Globus pallidus (tissue), 1 donor: ENCODE data around the gene GSTA4.
"Not testable (repeated sequence)": the region's sequence is repeated elsewhere in the genome, so short reads cannot be mapped to it uniquely, and the experiment has no call there.

ENCODE experiments used
- DNase-seq: peaks from one replicate; pipeline ENCODE4 v3.0.0-alpha.2; 2015; ENCODE audit warnings: low spot score

GSTA4 gene

DNA sequence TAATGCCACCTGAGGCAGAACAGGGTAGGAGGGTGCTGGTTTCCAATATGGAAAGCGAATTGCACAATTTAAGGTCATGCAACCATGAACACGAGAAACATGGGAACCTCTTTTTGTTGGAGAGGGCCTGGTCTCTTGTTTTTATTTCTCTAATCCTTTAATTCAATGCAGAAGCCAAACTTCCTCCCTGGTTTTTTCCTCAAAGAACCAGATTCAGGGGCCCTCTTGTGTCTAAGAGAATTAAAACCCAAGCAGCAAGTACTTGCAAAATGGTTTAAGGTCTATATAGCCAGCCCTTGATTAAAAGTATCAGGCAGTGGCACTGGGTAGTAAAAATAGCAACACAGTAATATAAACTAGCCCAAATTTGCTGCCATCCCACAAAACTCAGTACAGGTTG is 19.5 kb downstream of the GSTA4 start:
- DNase-seq, result no peak

- DNase-seq, result no peak
These were observed 22.1 kb downstream of the GSTA4 start for GRCh38 chr6:52972989-52973388.

DNA sequence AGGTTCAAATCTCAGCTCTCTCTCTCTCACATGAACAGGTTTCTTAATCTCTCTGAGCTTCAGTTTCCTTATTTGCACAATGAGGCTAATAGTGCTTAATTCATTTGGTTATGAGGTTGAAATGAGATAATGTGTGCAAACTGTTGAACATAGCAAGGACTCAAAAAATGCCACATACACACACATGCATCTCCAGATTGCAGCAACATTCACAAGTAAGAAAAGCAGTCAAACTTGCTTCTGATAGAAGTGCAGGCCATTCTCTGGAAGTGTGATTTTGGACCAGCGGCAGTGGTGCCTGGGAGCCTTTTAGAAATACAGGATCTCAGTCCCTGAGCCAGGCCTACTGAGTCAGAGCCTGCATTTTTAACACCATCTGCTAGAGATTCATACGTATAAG is 25.7 kb downstream of the GSTA4 start:
- DNase-seq, result no peak

DNA sequence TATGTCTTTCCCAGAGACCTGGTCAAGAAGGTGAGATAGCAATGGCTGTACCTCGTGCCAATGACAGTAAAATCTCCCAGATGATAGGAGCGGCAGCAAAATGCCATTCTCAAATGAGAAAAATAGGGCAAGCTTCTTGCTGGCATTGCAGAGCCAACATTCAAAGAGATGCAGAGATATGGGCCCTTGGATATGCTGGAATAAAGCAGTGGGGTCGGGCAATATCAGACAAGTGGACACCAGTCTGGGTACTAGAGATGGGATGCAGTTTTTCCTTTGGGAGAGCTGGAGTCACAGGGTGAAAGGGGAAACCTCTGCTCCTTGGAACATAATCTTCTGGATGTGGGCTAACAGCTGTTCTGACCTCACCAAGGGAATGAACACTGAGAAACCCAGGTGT is 29.0 kb downstream of the GSTA4 start:
- DNase-seq, result no peak

- DNase-seq, result no peak
These were observed 29.7 kb downstream of the GSTA4 start for GRCh38 chr6:52965380-52965779.

GRCh38 chr6:52964318-52964717 is 30.8 kb downstream of the GSTA4 start:
- no peak for DNase-seq

DNA sequence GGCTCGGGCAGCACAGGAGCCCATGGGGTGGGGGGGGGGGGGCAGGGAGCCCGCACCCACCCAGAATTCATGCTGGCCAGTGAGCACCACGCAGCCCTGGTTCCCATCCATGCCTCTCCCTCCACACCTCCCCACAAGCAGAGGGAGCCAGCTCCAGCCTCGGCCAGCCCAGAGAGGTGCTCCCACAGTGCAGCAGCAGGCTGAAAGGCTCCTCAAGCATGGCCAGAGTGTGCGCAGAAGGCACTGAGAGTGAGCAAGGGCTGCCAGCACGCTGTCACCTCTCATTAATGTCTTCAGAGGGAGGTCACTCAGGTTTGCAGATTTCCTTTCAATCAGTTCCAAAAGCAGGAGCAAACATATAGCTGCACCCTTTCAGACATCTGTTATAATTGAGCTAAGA is 32.4 kb downstream of the GSTA4 start:
- no peak for DNase-seq

- not testable (repeated sequence) for DNase-seq
These were observed 34.1 kb downstream of the GSTA4 start for GRCh38 chr6:52961022-52961421.

GRCh38 chr6:52960211-52960610 is 34.9 kb downstream of the GSTA4 start:
- DNase-seq, result not testable (repeated sequence)

DNA sequence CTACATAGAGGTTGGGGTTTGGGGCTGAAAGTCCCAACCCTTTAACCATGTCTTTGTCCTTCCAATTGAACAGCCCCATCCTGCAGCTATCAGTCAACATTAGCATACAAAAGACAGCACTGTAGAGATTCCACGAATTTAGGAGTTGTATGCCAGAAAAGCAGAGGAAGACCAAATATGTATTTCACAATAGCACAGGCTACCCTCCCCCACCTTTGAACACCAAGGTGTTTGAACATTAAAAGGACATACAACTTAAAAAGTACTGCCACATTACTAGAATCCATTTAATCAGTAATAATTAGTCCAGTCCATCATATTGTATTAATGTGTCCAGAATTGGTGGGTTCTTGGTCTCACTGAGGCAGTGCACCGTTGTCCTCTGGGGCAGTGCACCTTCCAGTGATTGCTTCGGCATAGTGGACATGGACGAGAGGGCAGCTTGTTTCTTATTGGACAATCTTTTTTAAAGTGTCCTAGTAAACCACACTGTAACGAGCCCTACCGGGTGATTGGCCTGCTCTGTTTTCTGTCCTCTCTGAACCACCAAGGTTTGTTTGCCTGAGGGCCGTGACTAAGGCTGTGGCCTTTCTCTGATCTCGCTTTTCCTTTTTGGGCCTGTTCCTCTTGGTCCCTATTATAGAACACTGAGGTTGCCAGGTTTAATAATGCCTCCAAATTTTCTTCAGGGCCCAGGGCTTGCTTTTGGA is 36.4 kb downstream of the GSTA4 start:
- no peak for DNase-seq

DNA sequence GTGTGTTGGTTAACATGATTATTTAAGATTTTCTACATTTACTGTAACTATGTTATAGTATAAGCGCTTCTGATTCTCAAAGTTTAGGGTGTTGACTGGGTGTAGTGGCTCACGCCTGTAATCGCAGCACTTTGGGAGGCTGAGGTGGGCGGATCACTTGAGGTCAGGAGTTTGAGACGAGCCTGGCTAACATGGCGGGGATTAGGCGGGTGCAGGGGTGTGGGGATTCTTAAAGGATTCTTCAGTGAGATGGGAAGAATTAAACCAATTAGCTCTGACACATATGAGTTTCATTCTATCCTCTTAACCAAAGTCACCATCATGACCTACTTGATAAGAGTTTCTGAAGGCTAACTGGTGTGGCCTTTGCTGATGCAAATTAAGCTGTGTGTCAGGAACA is 39.2 kb downstream of the GSTA4 start:
- no peak for DNase-seq

DNA sequence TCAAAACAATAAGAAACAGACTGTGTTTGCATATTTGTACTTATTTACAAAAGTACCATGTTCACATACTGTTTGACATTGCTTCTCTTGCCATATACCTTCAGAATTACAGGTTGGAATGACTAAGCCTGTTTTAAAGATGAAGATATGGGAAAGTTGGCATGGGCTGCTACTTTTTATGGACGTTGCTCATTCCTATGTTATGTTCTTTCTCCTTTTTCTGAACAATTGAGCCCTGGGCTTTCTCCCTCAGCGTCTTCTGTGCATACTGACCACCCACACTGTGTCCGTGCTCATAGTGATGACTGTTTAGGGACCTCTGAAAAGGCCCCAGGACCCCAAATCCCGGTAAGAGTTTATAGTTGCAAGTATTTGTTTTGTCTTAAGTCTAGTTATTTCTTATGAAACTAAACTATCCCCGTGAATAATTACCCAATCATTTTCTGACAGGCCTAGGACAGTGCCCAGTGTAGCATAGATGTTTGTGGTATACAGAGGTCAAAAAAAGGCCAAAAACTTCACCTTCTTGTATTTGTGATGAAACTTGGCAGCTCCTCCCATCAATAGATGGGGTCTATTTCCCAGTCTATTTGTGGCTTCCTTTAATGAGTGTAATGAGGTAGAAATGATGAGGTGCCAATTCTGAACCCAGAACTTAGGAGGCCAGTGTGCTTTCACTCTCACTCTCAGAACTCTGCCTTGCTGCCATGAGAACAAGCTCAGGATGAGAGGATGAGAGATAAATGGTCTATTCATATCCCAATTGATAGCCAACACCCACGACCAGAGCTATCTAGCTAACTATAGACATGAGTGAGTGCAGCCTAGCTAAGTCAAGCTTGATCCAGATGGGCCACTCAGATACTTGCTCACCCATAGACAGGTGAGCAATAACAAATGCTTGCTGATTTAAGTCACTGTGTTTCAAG is 40.9 kb downstream of the GSTA4 start:
- no peak for DNase-seq

- DNase-seq, result no peak
These were observed 48.8 kb downstream of the GSTA4 start for GRCh38 chr6:52946306-52946705.

DNA sequence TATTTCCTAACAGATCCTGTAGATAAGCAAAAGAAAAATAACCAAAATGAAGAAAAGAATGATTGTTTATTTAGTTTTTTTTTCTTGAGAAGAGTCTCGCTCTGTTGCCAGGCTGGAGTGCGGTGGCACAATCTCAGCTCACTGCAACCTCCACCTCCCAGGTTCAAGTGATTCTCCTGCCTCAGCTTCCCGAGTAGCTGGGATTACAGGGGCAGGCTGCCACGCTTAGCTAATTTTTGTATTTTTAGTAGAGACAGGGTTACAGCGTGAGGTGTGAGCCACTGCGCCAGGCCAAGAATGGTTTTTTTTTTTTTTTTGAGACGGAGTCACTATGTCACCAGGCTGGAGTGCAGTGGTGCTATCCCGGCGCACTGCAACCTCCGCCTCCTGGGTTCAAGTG is 52.3 kb downstream of the GSTA4 start:
- DNase-seq, result not testable (repeated sequence)

DNA sequence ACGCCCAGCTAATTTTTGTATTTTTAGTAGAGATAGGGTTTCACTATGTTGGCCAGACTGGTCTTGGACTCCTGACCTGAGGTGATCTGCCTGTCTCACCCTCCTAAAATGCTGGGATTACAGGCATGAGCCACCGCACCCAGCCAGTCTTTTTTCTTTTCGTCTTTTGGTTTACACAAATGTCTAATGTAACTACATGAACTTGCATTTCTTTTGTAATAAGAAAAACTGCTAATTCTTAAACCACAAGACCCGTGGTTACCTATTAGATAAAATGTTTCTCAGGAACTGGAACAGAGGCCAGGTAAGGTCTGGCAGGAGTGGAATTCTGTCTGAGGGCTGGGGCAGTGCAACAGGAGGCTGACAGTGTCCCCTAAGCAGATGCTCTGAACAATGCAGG is 52.9 kb downstream of the GSTA4 start:
- no peak for DNase-seq

GRCh38 chr6:52937908-52938307 is 57.2 kb downstream of the GSTA4 start:
- DNase-seq, result no peak

DNA sequence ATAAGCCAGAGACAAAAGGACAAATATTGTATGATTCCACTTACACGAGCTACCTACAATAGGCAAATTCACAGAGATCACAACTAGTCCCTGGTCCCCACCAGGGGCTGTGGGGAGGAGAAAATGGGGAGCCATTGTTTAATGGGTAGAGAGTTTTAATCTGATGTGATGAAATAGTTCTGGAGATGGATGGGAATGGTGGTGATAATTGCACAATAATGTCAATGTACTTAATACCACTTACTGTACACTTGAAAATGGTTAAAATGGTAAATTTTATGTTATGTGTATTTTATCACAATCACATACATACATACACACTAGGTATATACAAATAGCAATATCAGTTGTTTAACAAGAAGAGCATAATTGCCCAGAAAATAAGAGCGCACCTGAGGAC is 61.3 kb downstream of the GSTA4 start:
- no peak for DNase-seq

DNA sequence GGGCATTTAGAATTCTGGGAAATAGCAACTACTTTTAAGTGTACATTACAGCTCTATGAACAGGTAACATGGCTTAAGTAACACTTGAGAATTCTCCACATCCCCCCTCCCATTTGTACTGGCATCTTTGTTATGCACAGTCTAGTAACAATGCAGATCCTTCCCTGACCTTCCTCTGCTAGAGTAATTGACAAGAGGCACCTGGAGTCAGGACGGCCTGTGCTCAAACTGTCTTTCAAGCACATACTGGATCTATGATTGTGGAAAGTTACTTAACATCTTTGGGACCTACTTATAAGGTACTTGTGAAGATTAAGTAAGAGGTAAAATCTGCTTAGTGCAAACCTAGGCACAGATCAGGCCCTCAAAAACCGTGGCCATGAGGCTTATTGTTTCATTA is 63.7 kb downstream of the GSTA4 start:
- no peak for DNase-seq

GRCh38 chr6:52929321-52930164 is 65.5 kb downstream of the GSTA4 start:
- DNase-seq, result no peak
